ENCODE data around the gene ABCD1.
"Not testable (repeated sequence)": the region's sequence is repeated elsewhere in the genome, so short reads cannot be mapped to it uniquely, and the experiment has no call there.

GRCh38 chrX:153743468-153744209 is 19.0 kb downstream of the ABCD1 start:
- not testable (repeated sequence) for TF ChIP-seq CTCF (IDR thresholded peaks at IDR 0.05; ENCODE audit: low read length); EZH2 (IDR thresholded peaks at IDR 0.05; ENCODE audit: borderline replicate concordance, low read length)

All from OCI-LY1 (cell line).